Liver (tissue), 9 donors: ENCODE data around the gene STAM. TPM values are rescaled to one million over a fixed set of nuclear protein-coding genes. Genes with fewer than 3 reads are reported as not detected.

Experiments used
- DNase-seq: peaks from one replicate; pipeline ENCODE4 v3.0.0-alpha.2; 2017; ENCODE audit warnings: low spot score
- H3K27ac ChIP-seq, 2 donors: one replicate each; pipeline ENCODE4 v1.7.0; 2013; ENCODE audit warnings: inconsistent platforms in 2 of 2, low read length in 2 of 2, control low read depth in 1 of 2, low read depth in 1 of 2, mild to moderate bottlenecking in 1 of 2
- H3K27me3 ChIP-seq, 4 donors: one replicate each; pipeline versions ENCODE4 v1.6.1 to v1.7.0; 2013; ENCODE audit warnings: low read length in 3 of 4, inconsistent platforms in 1 of 4, mild to moderate bottlenecking in 1 of 4, moderate library complexity in 1 of 4; ENCODE audit not compliant: control insufficient read depth in 4 of 4, insufficient read depth in 4 of 4
- H3K36me3 ChIP-seq, 4 donors: one replicate each; pipeline versions ENCODE4 v1.6.1 to v1.7.0; 2013; ENCODE audit warnings: low read length in 3 of 4, mild to moderate bottlenecking in 3 of 4, low read depth in 1 of 4, moderate library complexity in 1 of 4; ENCODE audit not compliant: control insufficient read depth in 4 of 4, insufficient read depth in 3 of 4
- H3K4me1 ChIP-seq, 4 donors: one replicate each; pipeline versions ENCODE4 v1.6.1 to v1.7.0; 2013; ENCODE audit warnings: low read length in 3 of 4, mild to moderate bottlenecking in 3 of 4, moderate library complexity in 1 of 4; ENCODE audit not compliant: control insufficient read depth in 4 of 4, insufficient read depth in 4 of 4
- H3K4me3 ChIP-seq, 3 donors: one replicate each; pipeline versions ENCODE4 v1.6.1 to v1.7.0; 2013; ENCODE audit warnings: low read length in 3 of 3, control low read depth in 1 of 3, low read depth in 1 of 3, mild to moderate bottlenecking in 1 of 3
- H3K9ac ChIP-seq, 2 donors: one replicate each; pipeline ENCODE4 v1.7.0; 2013; ENCODE audit warnings: low read length in 2 of 2, mild to moderate bottlenecking in 2 of 2, moderate library complexity in 2 of 2, control low read depth in 1 of 2, low read depth in 1 of 2
- H3K9me3 ChIP-seq, 4 donors: one replicate each; pipeline versions ENCODE4 v1.6.1 to v1.7.0; 2013; ENCODE audit warnings: low read length in 3 of 4; ENCODE audit not compliant: control insufficient read depth in 4 of 4
- CTCF ChIP-seq: fragments of 150-350 bp; IDR thresholded peaks from 2 replicates; pipeline ENCODE4 v1.5.1; 2017; ENCODE audit warnings: improper control_type of control experiment, low read depth, low read length; ENCODE audit not compliant: missing input control
- EGR1 ChIP-seq, 2 donors: IDR thresholded peaks; 2 replicates each; pipeline ENCODE4 v1.6.1; 2016 to 2018; ENCODE audit warnings: antibody characterized with exemption in 2 of 2, low read depth in 2 of 2
- FOXA1 ChIP-seq: IDR thresholded peaks from 2 replicates; pipeline ENCODE4 v1.6.1; 2016; ENCODE audit warnings: antibody characterized with exemption
- FOXA2 ChIP-seq: IDR thresholded peaks from 2 replicates; pipeline ENCODE4 v1.6.1; 2016; ENCODE audit warnings: antibody characterized with exemption
- GABPA ChIP-seq, 2 donors: IDR thresholded peaks in 1 of 2; conservative IDR thresholded peaks in 1 of 2; 2 replicates each; pipeline ENCODE4 v1.6.1; 2016; ENCODE audit warnings: antibody characterized with exemption in 2 of 2, mild to moderate bottlenecking in 1 of 2, moderate library complexity in 1 of 2
- HNF4A ChIP-seq, 2 donors: conservative IDR thresholded peaks; 2 replicates each; pipeline ENCODE4 v1.6.1; 2016; ENCODE audit warnings: antibody characterized with exemption in 2 of 2, mild to moderate bottlenecking in 2 of 2
- HNF4G ChIP-seq: IDR thresholded peaks from 2 replicates; pipeline ENCODE4 v1.6.1; 2016; ENCODE audit warnings: antibody characterized with exemption
- JUND ChIP-seq, 2 donors: IDR thresholded peaks; 2 replicates each; pipeline ENCODE4 v1.6.1; 2016; ENCODE audit warnings: antibody characterized with exemption in 2 of 2
- MAX ChIP-seq: IDR thresholded peaks from 2 replicates; pipeline ENCODE4 v1.6.1; 2016; ENCODE audit warnings: antibody characterized with exemption
- NR2F2 ChIP-seq: IDR thresholded peaks from 2 replicates; pipeline ENCODE4 v1.6.1; 2016; ENCODE audit warnings: antibody characterized with exemption
- RAD21 ChIP-seq, 2 donors: IDR thresholded peaks; 2 replicates each; pipeline ENCODE4 v1.6.1; 2016; ENCODE audit warnings: antibody characterized with exemption in 2 of 2, mild to moderate bottlenecking in 2 of 2
- REST ChIP-seq: IDR thresholded peaks from 2 replicates; pipeline ENCODE4 v1.6.1; 2016; ENCODE audit warnings: antibody characterized with exemption, mild to moderate bottlenecking
- RXRA ChIP-seq, 2 donors: IDR thresholded peaks; 2 replicates each; pipeline ENCODE4 v1.6.1; 2017 to 2018; ENCODE audit warnings: antibody characterized with exemption in 2 of 2, mild to moderate bottlenecking in 1 of 2
- SP1 ChIP-seq: IDR thresholded peaks from 2 replicates; pipeline ENCODE4 v1.6.1; 2018; ENCODE audit warnings: antibody characterized with exemption, mild to moderate bottlenecking
- TAF1 ChIP-seq: conservative IDR thresholded peaks from 2 replicates; pipeline ENCODE4 v1.6.1; 2016; ENCODE audit warnings: antibody characterized with exemption, mild to moderate bottlenecking
- YY1 ChIP-seq: IDR thresholded peaks from 2 replicates; pipeline ENCODE4 v1.6.1; 2016; ENCODE audit warnings: antibody characterized with exemption, mild to moderate bottlenecking
- ZBTB33 ChIP-seq: IDR thresholded peaks from 2 replicates; pipeline ENCODE4 v1.6.1; 2016; ENCODE audit warnings: antibody characterized with exemption
- WGBS: extraction: QIAGEN DNeasy Blood & Tissue Kit; methylation state at CpG from one replicate; pipeline ENCODE4 v1.1.7; 2013; 5-methylcytosine and 5-hydroxymethylcytosine counted together
- polyA plus RNA-seq, 2 donors: library from polyadenylated mRNA; stranded (reverse) in 1 of 2; unstranded in 1 of 2; fragments of 200-250 nt in 1 of 2; fragments of >200 nt in 1 of 2; fragmentation: Nextera tagmentation in 1 of 2; extraction: Ambion mirVana in 1 of 2; gene quantifications; one replicate each; pipeline versions ENCODE4 v1.2.1 to v1.2.3, GENCODE V29; 2013 to 2015
- total RNA-seq, 2 donors: library from RNA; depleted of rRNA; stranded (reverse); fragments of >200 nt; gene quantifications; one replicate each; pipeline ENCODE4 v1.2.3, GENCODE V29; 2014
- donor health status: healthy.
- donor health status: healthy.
- donor health status: healthy.
- donor health status: healthy.
- donor health status: healthy.

STAM gene
- total and polyA plus RNA-seq, 4 donors = 4.9 to 32.4 (median 6.7) TPM

- no peak overlapping the region for H3K9ac ChIP-seq
- H3K27ac ChIP-seq = no peak overlapping the region
- peaks cover 1 to 11% (median 7%) of the 10 kb centered on the region in 4 donors for H3K4me1 ChIP-seq
- TF ChIP-seq HNF4A (conservative IDR thresholded peaks at IDR 0.05) (peak; percentile 25 to 67), FOXA2 (peak; percentile 57), CTCF (no peak), EGR1 (IDR thresholded peaks at IDR 0.05; ENCODE audit: low read depth in 2 of 2) (no peak), MAX (no peak), RXRA (IDR thresholded peaks at IDR 0.05) (peak; percentile 35 to 54)
- no peak for DNase-seq
- H3K36me3 ChIP-seq = no peaks in the 10 kb centered on the region
- no peaks in the 10 kb centered on the region for H3K9me3 ChIP-seq
- no peak overlapping the region for H3K4me3 ChIP-seq
- no peaks in the 10 kb centered on the region for H3K27me3 ChIP-seq
- 46% methylated on average over 6 of the region's 6 CpGs for WGBS
Observed at GRCh38 chr10:17668435-17669184, 24.7 kb downstream of the STAM start.

- Histone ChIP-seq H3K36me3 (no peaks in the 10 kb centered on the region), H3K27me3 (no peaks in the 10 kb centered on the region), H3K4me3 (no peak overlapping the region), H3K9ac (no peak overlapping the region), H3K9me3 (no peaks in the 10 kb centered on the region), H3K27ac (no peak overlapping the region), H3K4me1 (peaks cover 1 to 11% (median 7%) of the 10 kb centered on the region in 4 donors)
- no peak for DNase-seq
- no peak for TF ChIP-seq EGR1 (IDR thresholded peaks at IDR 0.05; ENCODE audit: low read depth in 2 of 2)
- TF ChIP-seq SP1 = no peak
- no peak for TF ChIP-seq HNF4G
- TF ChIP-seq MAX = no peak
- no peak for TF ChIP-seq GABPA (IDR thresholded peaks at IDR 0.05 in 1 of 2, conservative IDR thresholded peaks at IDR 0.05 in 1 of 2)
- no peak for TF ChIP-seq NR2F2
- TF ChIP-seq FOXA1 = no peak
- no peak for TF ChIP-seq REST
- TF ChIP-seq TAF1 = no peak
- TF ChIP-seq HNF4A (conservative IDR thresholded peaks at IDR 0.05) = no peak
- TF ChIP-seq RXRA (IDR thresholded peaks at IDR 0.05) = no peak
- no peak for TF ChIP-seq RAD21 (IDR thresholded peaks at IDR 0.05)
- no peak for TF ChIP-seq JUND (IDR thresholded peaks at IDR 0.05)
- no peak for TF ChIP-seq FOXA2
- TF ChIP-seq CTCF = no peak
- TF ChIP-seq ZBTB33 = no peak
- TF ChIP-seq YY1 = no peak
- 87% methylated on average over 11 of the region's 11 CpGs for WGBS
Observed at GRCh38 chr10:17669185-17669872, 25.4 kb downstream of the STAM start.
